ENCODE measurements around the gene MYO1D. TPM values are rescaled to one million over a fixed set of nuclear protein-coding genes. Genes with fewer than 3 reads are reported as not detected.

Gene MYO1D
- total and polyA plus RNA-seq, 2 of the 13 experiments (the other 11 are each of a cell fraction or from before 2014, with no cell fraction given), result 13.2 to 17.3 TPM

DNA sequence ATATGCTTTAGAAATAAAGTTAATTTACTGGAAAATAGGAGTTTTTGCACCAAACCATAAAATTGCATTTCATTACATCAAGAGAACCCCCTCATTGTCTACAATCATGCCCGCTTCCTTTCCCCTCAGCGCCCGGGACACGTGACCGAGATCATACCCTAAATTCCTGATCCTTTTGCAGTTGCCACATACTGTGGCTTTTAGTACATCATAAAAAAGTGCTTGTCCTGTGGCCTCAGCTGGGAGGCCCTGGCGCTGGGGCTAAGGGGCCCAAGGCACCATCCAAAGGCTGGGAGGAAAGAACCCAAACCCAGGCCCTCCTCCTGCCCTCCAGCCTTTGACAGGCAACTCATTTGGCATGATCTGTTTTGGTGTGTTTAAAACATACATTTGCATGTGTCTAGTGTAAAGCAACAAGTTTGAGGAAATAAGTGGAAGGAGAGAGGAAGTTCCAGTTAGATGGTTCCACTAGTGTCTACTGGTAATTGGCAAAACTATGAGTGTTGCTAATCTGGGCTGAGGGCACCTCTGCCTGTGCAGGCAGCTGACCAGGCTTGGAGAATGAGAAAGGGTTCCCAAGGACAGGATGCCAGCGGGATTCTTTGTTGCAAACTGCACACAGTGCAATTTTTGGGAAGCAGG, 384.2 kb downstream of the MYO1D start:
- DNase-seq (ENCODE audit: low spot score), result no peak
- Histone ChIP-seq H3K4me1 (ENCODE audit: insufficient read depth, low read length) (peaks cover 32% of the 10 kb centered on the region), H3K4me2 (ENCODE audit: low read depth, low read length) (no peak overlapping the region), H4K20me1 (ENCODE audit: insufficient read depth, low read length) (no peaks in the 10 kb centered on the region), H3K36me3 (replicated peaks in 1 of 2; ENCODE audit: control insufficient read depth in 1 of 2, insufficient read depth in 2 of 2, low read length in 2 of 2) (peaks cover 2 to 4% of the 10 kb centered on the region in 2 experiments; a peak in 2 of 5 replicates), H2AFZ (ENCODE audit: low read length) (no peak overlapping the region), H3K27me3 (ENCODE audit: control insufficient read depth in 1 of 2, insufficient read depth in 2 of 2, low read length in 2 of 2) (no peaks in the 10 kb centered on the region), H3K9me3 (ENCODE audit: low read length) (no peaks in the 10 kb centered on the region), H3K27ac (ENCODE audit: extremely low read length, insufficient read depth, low read length) (no peak overlapping the region), H3K79me2 (ENCODE audit: insufficient read depth, low read length) (no peaks in the 10 kb centered on the region), H3K9ac (ENCODE audit: insufficient read depth, low read depth, low read length) (no peak overlapping the region), H3K4me3 (replicated peaks in 1 of 3; ENCODE audit: insufficient read depth in 1 of 3, low read depth in 2 of 3, low read length in 3 of 3) (no peak overlapping the region)
- BruUV-seq (replicated peaks), result no TSS peak
- POLR2A ChIA-PET, result no interaction called here
- CTCF ChIA-PET (ENCODE audit: low intra/inter-chr PET ratio, low total read pairs), result no interaction called here
- 98% methylated on average over 7 of the region's 7 CpGs for WGBS (ENCODE audit: low lambda C conversion rate)
- TF ChIP-seq REPIN1 (CRISPR knock-in tag; IDR thresholded peaks at IDR 0.05; ENCODE audit: borderline replicate concordance, low read depth) (no peak), MAFK (conservative IDR thresholded peaks at IDR 0.05 in 1 of 2, IDR thresholded peaks at IDR 0.05 in 1 of 2; ENCODE audit: low read length in 2 of 2) (0 out of 4 replicates have a peak, but pooled peaks of 1 of the 2 experiments have one; percentile 16)
- intact Hi-C loops (cut with micrococcal nuclease; ENCODE audit: unreplicated experiment), result no loop called here
- no peak for ATAC-seq
- FAIRE-seq, result no peak
- in situ Hi-C loops (cut with HindIII; ENCODE audit: extremely low pct_ligation_motif_present, low pct_unique_long_range_greater_than_20kb), result no loop called here

DNA sequence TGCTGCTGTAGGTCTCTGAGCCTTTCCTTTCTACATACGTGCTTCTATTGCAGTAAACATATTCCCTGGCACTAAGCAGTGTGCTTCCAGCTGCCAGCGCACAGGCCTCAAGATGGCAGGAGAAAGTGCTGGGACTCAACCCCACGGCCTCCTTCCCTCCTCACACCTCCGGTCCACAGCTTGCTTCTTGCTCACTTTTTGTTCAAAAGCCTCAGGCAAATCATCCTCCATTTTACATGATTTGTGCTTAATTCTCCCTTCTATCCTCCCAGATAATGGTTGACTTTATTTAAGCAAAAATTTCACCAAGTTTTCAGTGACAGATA, 384.7 kb downstream of the MYO1D start:
- DNase-seq (ENCODE audit: low spot score) (no peak), ATAC-seq (no peak), FAIRE-seq (no peak)
- H4K20me1 ChIP-seq (ENCODE audit: insufficient read depth, low read length), result no peaks in the 10 kb centered on the region
- no peaks in the 10 kb centered on the region for H3K27me3 ChIP-seq (ENCODE audit: control insufficient read depth in 1 of 2, insufficient read depth in 2 of 2, low read length in 2 of 2)
- no peak overlapping the region for H3K4me2 ChIP-seq (ENCODE audit: low read depth, low read length)
- ChIA-PET CTCF (ENCODE audit: low intra/inter-chr PET ratio, low total read pairs) (no interaction called here), POLR2A (interaction anchor here (1.1 kb wide), 1 partner anchor 48 kb away, joined by 3 read pairs; the partner anchor contains the start of gene PSMD11)
- H2AFZ ChIP-seq (ENCODE audit: low read length), result no peak overlapping the region
- no TSS peak for BruUV-seq (replicated peaks)
- in situ Hi-C loops (cut with HindIII; ENCODE audit: extremely low pct_ligation_motif_present, low pct_unique_long_range_greater_than_20kb) (no loop called here), intact Hi-C loops (cut with micrococcal nuclease; ENCODE audit: unreplicated experiment) (no loop called here)
- H3K27ac ChIP-seq (ENCODE audit: extremely low read length, insufficient read depth, low read length), result no peak overlapping the region
- no peak overlapping the region for H3K4me3 ChIP-seq (replicated peaks in 1 of 3; ENCODE audit: insufficient read depth in 1 of 3, low read depth in 2 of 3, low read length in 3 of 3)
- peaks cover 2 to 4% of the 10 kb centered on the region in 2 experiments; a peak in 2 of 5 replicates for H3K36me3 ChIP-seq (replicated peaks in 1 of 2; ENCODE audit: control insufficient read depth in 1 of 2, insufficient read depth in 2 of 2, low read length in 2 of 2)
- no peak for TF ChIP-seq MTA3 (CRISPR knock-in tag; IDR thresholded peaks at IDR 0.05)
- TF ChIP-seq, protein P1, sequence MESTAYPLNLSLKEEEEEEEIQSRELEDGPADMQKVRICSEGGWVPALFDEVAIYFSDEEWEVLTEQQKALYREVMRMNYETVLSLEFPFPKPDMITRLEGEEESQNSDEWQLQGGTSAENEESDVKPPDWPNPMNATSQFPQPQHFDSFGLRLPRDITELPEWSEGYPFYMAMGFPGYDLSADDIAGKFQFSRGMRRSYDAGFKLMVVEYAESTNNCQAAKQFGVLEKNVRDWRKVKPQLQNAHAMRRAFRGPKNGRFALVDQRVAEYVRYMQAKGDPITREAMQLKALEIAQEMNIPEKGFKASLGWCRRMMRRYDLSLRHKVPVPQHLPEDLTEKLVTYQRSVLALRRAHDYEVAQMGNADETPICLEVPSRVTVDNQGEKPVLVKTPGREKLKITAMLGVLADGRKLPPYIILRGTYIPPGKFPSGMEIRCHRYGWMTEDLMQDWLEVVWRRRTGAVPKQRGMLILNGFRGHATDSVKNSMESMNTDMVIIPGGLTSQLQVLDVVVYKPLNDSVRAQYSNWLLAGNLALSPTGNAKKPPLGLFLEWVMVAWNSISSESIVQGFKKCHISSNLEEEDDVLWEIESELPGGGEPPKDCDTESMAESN (CRISPR knock-in tag; conservative IDR thresholded peaks at IDR 0.05), result no peak
- WGBS (ENCODE audit: low lambda C conversion rate), result 90% methylated on average over 4 of the region's 4 CpGs
- H3K9me3 ChIP-seq (ENCODE audit: low read length), result no peaks in the 10 kb centered on the region
- H3K79me2 ChIP-seq (ENCODE audit: insufficient read depth, low read length), result no peaks in the 10 kb centered on the region
- H3K4me1 ChIP-seq (ENCODE audit: insufficient read depth, low read length), result peaks cover 30% of the 10 kb centered on the region
- H3K9ac ChIP-seq (ENCODE audit: insufficient read depth, low read depth, low read length), result no peak overlapping the region

Measured in HepG2 (cell line).